Measurements from ENCODE around the gene TKT. TPM values are rescaled to one million over a fixed set of nuclear protein-coding genes. Genes with fewer than 3 reads are reported as not detected.

TKT gene
- total RNA-seq, 1 donor from 2014 or later: 564 TPM

DNA sequence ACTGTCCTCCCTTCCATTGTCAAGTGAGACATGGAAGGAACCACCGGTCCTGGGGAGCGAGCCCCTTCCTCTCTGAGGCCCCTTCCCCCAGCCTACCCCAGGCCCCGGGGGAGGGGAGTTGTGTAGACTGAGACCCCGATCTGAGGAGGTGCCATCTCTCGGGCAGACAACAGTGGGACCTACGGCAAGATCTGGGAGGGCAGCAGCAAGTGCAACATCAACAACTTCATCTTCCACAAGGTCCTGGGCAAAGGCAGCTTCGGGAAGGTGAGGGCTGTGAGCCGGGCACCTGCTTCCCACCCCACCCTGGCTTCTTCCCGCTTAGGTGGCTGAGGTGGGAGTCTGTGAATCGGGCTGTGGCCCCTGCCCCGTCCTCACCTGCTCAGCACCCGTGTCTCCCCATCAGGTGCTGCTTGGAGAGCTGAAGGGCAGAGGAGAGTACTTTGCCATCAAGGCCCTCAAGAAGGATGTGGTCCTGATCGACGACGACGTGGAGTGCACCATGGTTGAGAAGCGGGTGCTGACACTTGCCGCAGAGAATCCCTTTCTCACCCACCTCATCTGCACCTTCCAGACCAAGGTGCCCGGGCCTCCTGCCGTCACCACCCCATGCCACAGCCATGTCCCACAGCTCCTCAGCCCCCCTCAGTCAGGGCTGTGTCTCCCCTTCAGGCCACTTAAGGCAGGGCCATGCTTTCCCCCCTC is 69.9 kb downstream of the TKT start:
- DNase-seq (ENCODE audit: low read depth, low spot score): no peak
- Mint-ChIP-seq H3K4me1 (peaks cover 9% of the 10 kb centered on the region), H3K27me3 (ENCODE audit: low read depth) (no peaks in the 10 kb centered on the region), H3K4me3 (no peak overlapping the region), H3K27ac (ENCODE audit: unreplicated experiment) (no peak overlapping the region), H3K9me3 (no peaks in the 10 kb centered on the region), H3K36me3 (ENCODE audit: low read depth) (no peaks in the 10 kb centered on the region)
- TF ChIP-seq, protein P1, sequence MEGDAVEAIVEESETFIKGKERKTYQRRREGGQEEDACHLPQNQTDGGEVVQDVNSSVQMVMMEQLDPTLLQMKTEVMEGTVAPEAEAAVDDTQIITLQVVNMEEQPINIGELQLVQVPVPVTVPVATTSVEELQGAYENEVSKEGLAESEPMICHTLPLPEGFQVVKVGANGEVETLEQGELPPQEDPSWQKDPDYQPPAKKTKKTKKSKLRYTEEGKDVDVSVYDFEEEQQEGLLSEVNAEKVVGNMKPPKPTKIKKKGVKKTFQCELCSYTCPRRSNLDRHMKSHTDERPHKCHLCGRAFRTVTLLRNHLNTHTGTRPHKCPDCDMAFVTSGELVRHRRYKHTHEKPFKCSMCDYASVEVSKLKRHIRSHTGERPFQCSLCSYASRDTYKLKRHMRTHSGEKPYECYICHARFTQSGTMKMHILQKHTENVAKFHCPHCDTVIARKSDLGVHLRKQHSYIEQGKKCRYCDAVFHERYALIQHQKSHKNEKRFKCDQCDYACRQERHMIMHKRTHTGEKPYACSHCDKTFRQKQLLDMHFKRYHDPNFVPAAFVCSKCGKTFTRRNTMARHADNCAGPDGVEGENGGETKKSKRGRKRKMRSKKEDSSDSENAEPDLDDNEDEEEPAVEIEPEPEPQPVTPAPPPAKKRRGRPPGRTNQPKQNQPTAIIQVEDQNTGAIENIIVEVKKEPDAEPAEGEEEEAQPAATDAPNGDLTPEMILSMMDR (conservative IDR thresholded peaks at IDR 0.05): no peak

DNA sequence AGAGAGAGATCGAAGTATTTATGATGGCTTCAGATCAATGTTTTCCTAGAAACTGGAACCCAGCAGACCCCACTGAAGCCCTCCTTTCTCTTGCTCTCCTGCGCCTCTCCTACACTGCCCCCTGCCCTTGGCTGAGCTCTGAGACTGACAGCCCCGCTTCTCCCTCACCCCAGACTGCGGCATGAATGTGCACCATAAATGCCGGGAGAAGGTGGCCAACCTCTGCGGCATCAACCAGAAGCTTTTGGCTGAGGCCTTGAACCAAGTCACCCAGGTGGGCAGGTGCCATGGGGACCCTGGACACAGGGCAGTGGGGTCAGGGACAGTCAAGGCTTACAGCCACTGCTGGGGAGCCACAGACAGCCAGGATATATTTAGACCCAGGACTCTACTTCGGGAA is 71.1 kb downstream of the TKT start:
- Mint-ChIP-seq H3K9me3 (no peaks in the 10 kb centered on the region), H3K36me3 (ENCODE audit: low read depth) (no peaks in the 10 kb centered on the region), H3K27me3 (ENCODE audit: low read depth) (no peaks in the 10 kb centered on the region), H3K27ac (ENCODE audit: unreplicated experiment) (no peak overlapping the region), H3K4me3 (no peak overlapping the region), H3K4me1 (peaks cover 9% of the 10 kb centered on the region)
- TF ChIP-seq, protein P1 (conservative IDR thresholded peaks at IDR 0.05): no peak
- DNase-seq (ENCODE audit: low read depth, low spot score): no peak

DNA sequence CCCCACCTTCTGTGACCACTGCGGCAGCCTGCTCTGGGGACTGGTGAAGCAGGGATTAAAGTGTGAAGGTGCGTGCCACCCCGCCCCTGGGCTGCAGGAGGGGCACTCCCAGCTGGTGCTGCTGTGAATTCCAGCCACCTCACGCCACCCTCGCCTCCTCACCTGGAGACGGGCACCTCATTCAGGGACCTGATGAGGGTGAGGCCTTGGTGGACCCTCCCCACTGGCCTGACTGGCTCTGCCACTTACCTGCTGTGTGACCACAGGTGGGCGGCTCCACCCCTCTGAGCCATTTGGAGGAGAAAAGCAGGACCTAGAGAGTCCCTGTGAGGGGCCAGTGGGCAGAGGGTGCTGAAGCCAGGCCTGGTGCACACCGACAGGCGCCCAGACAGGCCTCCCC is 72.3 kb downstream of the TKT start:
- H3K36me3 Mint-ChIP-seq (ENCODE audit: low read depth): no peaks in the 10 kb centered on the region

DNA sequence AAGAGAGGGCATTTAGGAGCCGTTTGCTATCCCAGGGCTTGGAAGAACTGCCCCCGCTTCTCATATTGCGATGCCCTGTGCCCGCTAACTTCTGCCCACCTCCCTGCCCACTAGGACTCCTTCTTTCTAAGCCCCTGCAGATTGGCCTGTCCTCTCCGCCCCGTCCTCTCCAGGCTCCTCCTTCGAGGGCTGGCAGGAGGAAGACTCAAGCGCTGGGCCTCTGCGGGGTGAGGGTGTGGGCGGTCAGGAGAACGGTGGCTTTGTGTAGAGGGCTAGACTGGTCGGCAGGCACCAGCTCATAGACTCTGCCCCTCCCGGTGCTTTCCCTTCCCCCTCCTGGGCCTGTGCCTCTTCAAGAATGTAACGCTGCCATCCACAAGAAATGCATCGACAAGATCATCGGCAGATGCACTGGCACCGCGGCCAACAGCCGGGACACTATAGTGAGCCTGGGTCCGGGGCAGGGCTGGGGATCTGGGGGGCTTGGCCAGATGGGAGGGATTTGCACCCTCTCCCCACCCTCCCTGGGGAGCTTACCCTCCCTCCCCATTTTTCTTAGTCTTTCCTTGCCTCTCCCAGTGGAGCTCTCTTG is 73.0 kb downstream of the TKT start:
- no peak overlapping the region for H3K27ac Mint-ChIP-seq (ENCODE audit: unreplicated experiment)
- no peaks in the 10 kb centered on the region for H3K27me3 Mint-ChIP-seq (ENCODE audit: low read depth)
- TF ChIP-seq, protein P1 (conservative IDR thresholded peaks at IDR 0.05): no peak
- H3K9me3 Mint-ChIP-seq: no peaks in the 10 kb centered on the region
- no peaks in the 10 kb centered on the region for H3K36me3 Mint-ChIP-seq (ENCODE audit: low read depth)
- H3K4me3 Mint-ChIP-seq: no peak overlapping the region
- DNase-seq (ENCODE audit: low read depth, low spot score): no peak
- peaks cover 13% of the 10 kb centered on the region for H3K4me1 Mint-ChIP-seq

More for the DNA sequence above, 72.3 kb downstream of the TKT start:
- no peak for DNase-seq (ENCODE audit: low read depth, low spot score)
- TF ChIP-seq, protein P1 (conservative IDR thresholded peaks at IDR 0.05): no peak
- no peaks in the 10 kb centered on the region for H3K9me3 Mint-ChIP-seq
- H3K27me3 Mint-ChIP-seq (ENCODE audit: low read depth): no peaks in the 10 kb centered on the region
- H3K4me1 Mint-ChIP-seq: peaks cover 13% of the 10 kb centered on the region
- H3K27ac Mint-ChIP-seq (ENCODE audit: unreplicated experiment): no peak overlapping the region
- no peak overlapping the region for H3K4me3 Mint-ChIP-seq

DNA sequence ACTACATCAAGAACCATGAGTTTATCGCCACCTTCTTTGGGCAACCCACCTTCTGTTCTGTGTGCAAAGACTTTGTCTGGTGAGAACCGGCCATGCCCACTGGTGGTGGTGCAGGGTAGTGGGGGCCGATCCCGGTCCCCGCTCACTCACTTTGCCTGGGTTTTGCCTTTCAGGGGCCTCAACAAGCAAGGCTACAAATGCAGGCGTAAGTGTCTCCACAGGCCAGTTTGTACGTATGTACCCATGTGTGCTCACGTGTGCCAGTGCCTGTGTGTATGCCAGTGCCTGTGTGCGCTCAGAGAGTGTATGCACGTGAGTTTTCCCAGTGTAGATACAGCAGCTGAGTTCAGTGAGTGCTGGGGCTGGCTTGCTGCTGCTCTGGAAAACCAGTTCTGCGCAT is 74.3 kb downstream of the TKT start:
- TF ChIP-seq, protein P1 (conservative IDR thresholded peaks at IDR 0.05): no peak
- H3K4me3 Mint-ChIP-seq: no peak overlapping the region
- no peaks in the 10 kb centered on the region for H3K27me3 Mint-ChIP-seq (ENCODE audit: low read depth)
- DNase-seq (ENCODE audit: low read depth, low spot score): no peak
- no peaks in the 10 kb centered on the region for H3K36me3 Mint-ChIP-seq (ENCODE audit: low read depth)
- H3K4me1 Mint-ChIP-seq: peaks cover 13% of the 10 kb centered on the region
- H3K27ac Mint-ChIP-seq (ENCODE audit: unreplicated experiment): no peak overlapping the region
- H3K9me3 Mint-ChIP-seq: no peaks in the 10 kb centered on the region

Data from neural crest cell (in vitro differentiated cells).